OCI-LY7 (cell line): Measurements from ENCODE around the gene KRT86. TPM values are rescaled to one million over a fixed set of nuclear protein-coding genes. Genes with fewer than 3 reads are reported as not detected.

ENCODE experiments used
- BruUV-seq: library from RNA; stranded (reverse); fragments of 400-500 nt; replicated peaks from 2 replicates; lab custom pipeline; 2021; lab: Mats Ljungman, UMichigan
- CTCF ChIA-PET: fragments of 300-600 bp; sonication (Branson Sonifier 250); formaldehyde crosslinking; loops from one replicate; lab custom pipeline; 2022; ENCODE audit warnings: antibody characterized with exemption; ENCODE audit not compliant: unreplicated experiment; lab: Charles Lee
- POLR2A ChIA-PET: fragments of 300-600 bp; sonication (Branson Sonifier 250); formaldehyde crosslinking; loops from one replicate; lab custom pipeline; 2022; ENCODE audit warnings: antibody characterized with exemption; lab: Charles Lee
- DNase-seq: peaks from one replicate; pipeline ENCODE4 v3.0.0-alpha.2; 2015; ENCODE audit warnings: low spot score
- H2AFZ ChIP-seq: fragments of 200-600 bp; sonication (generic), shearing (Covaris generic); 2 replicates; pipeline ENCODE4 v1.6.1; 2014; ENCODE audit warnings: mild to moderate bottlenecking, antibody characterized with exemption, low read length, moderate library complexity
- H3K27ac ChIP-seq: fragments of 200-600 bp; sonication (generic); 2 replicates; pipeline ENCODE4 v1.5.1; 2014; ENCODE audit warnings: mixed run types, low read depth, mild to moderate bottlenecking, moderate library complexity, low read length, inconsistent platforms; ENCODE audit not compliant: poor library complexity, severe bottlenecking
- H3K36me3 ChIP-seq: fragments of 200-600 bp; sonication (generic); 2 replicates; pipeline ENCODE4 v1.6.1; 2014; ENCODE audit warnings: mild to moderate bottlenecking, antibody characterized with exemption, low read length, moderate library complexity, mixed read lengths; ENCODE audit not compliant: insufficient read depth
- H3K4me1 ChIP-seq: fragments of 200-600 bp; sonication (generic); 2 replicates; pipeline ENCODE4 v1.5.1; 2014; ENCODE audit warnings: mild to moderate bottlenecking, low read length; ENCODE audit not compliant: insufficient read depth, poor library complexity, severe bottlenecking
- H3K4me2 ChIP-seq: fragments of 200-600 bp; sonication (generic); 2 replicates; pipeline ENCODE4 v1.6.1; 2014; ENCODE audit warnings: mild to moderate bottlenecking, low read length
- H3K4me3 ChIP-seq: fragments of 200-600 bp; sonication (generic); 2 replicates; pipeline ENCODE4 v1.5.1; 2014; ENCODE audit warnings: mild to moderate bottlenecking, low read depth, low read length; ENCODE audit not compliant: poor library complexity, severe bottlenecking
- H3K79me2 ChIP-seq: fragments of 200-600 bp; sonication (generic); 2 replicates; pipeline ENCODE4 v1.6.1; 2016; ENCODE audit warnings: low read depth, mild to moderate bottlenecking, low read length, moderate library complexity, mixed read lengths; ENCODE audit not compliant: insufficient read depth
- H3K9me2 ChIP-seq: fragments of 200-600 bp; sonication (generic); 2 replicates; pipeline ENCODE4 v1.6.1; 2016; ENCODE audit warnings: mild to moderate bottlenecking, low read length, mixed read lengths; ENCODE audit not compliant: insufficient read depth
- H3K9me3 ChIP-seq: fragments of 200-600 bp; sonication (generic); 2 replicates; pipeline ENCODE4 v1.6.1; 2014; ENCODE audit warnings: mild to moderate bottlenecking, mixed run types, low read length, mixed read lengths
- H4K20me1 ChIP-seq: fragments of 200-600 bp; sonication (generic); 2 replicates; pipeline ENCODE4 v1.6.1; 2014; ENCODE audit warnings: mild to moderate bottlenecking, antibody characterized with exemption, low read length, moderate library complexity, mixed read lengths; ENCODE audit not compliant: insufficient read depth
- EZH2phosphoT487 ChIP-seq: fragments of 200-600 bp; sonication (generic); IDR thresholded peaks from 2 replicates; pipeline ENCODE4 v1.6.1; 2018; ENCODE audit warnings: low read depth, borderline replicate concordance, mild to moderate bottlenecking, mixed run types, antibody characterized with exemption, low read length, moderate library complexity, mixed read lengths
- intact Hi-C: fragments of 100-400 bp; cut with micrococcal nuclease; formaldehyde crosslinking; loops from one replicate; pipeline ENCODE4 v1.10.0; 2022; ENCODE audit not compliant: unreplicated experiment
- total RNA-seq, 2 experiments: library from RNA; depleted of rRNA in 1 of 2; stranded (reverse); fragments of >200 nt in 1 of 2; shearing (Covaris generic) in 1 of 2; gene quantifications; 2 replicates each; pipeline ENCODE4 v1.2.3, GENCODE V29; 2014 to 2022
- TF ChIP-seq, protein P1 (sequence below): fragments of 200-600 bp; sonication (generic); conservative IDR thresholded peaks from 2 replicates; pipeline ENCODE4 v1.5.1; 2014; ENCODE audit warnings: mild to moderate bottlenecking, antibody characterized with exemption, low read length, moderate library complexity, mixed read lengths

The KRT86 gene
- total RNA-seq, 2 experiments from 2014 or later: not detected

DNA sequence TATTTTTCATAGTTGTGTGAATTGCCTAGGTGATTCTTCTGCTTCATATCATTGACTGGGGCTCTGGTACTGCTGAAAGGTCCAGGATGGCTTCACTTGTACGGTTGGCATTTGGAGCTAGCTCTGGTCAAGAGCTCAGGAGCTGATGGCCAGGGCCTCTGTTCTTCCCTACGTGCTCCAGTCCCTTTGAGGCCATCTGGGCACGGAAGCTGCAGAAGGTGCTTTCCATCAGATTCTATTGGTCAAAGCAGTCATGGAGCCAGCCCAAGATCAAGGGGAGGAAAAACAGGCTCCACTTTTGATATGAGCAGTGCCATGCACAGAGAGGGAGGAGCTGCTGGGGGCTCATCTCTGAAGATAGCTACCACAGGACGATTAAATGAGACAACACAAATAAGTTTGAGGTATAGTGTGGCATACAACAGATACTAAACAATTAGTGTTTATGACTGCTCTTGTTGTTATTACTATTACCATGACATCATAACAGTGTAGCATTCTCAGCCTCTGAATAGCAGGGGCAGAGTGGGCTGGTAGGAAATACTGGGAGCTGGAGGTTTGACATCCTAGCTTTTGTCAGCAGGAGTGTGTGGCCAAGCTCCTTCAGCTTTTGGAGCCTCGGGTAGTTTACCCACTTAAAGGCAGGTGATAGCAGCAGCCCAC is 36.3 kb downstream of the KRT86 start:
- no peaks in the 10 kb centered on the region for H3K9me2 ChIP-seq
- POLR2A ChIA-PET: interaction anchor here (0.6 kb wide), 1 partner anchor 1655 kb away, joined by 4 read pairs; no protein-coding TSS in a partner anchor
- TF ChIP-seq, protein P1, sequence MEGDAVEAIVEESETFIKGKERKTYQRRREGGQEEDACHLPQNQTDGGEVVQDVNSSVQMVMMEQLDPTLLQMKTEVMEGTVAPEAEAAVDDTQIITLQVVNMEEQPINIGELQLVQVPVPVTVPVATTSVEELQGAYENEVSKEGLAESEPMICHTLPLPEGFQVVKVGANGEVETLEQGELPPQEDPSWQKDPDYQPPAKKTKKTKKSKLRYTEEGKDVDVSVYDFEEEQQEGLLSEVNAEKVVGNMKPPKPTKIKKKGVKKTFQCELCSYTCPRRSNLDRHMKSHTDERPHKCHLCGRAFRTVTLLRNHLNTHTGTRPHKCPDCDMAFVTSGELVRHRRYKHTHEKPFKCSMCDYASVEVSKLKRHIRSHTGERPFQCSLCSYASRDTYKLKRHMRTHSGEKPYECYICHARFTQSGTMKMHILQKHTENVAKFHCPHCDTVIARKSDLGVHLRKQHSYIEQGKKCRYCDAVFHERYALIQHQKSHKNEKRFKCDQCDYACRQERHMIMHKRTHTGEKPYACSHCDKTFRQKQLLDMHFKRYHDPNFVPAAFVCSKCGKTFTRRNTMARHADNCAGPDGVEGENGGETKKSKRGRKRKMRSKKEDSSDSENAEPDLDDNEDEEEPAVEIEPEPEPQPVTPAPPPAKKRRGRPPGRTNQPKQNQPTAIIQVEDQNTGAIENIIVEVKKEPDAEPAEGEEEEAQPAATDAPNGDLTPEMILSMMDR: no peak
- no peak for TF ChIP-seq EZH2phosphoT487
- no TSS peak for BruUV-seq
- H3K27ac ChIP-seq: no peak overlapping the region
- H3K4me2 ChIP-seq: no peak overlapping the region
- no peak overlapping the region for H2AFZ ChIP-seq
- no peak overlapping the region for H3K4me3 ChIP-seq
- no peaks in the 10 kb centered on the region for H3K79me2 ChIP-seq
- no peaks in the 10 kb centered on the region for H3K9me3 ChIP-seq
- intact Hi-C loops: no loop called here
- H3K36me3 ChIP-seq: no peaks in the 10 kb centered on the region
- no peaks in the 10 kb centered on the region for H3K4me1 ChIP-seq
- CTCF ChIA-PET: interaction anchor here (1.2 kb wide), 1 partner anchor 12 kb away, joined by 4 read pairs; no protein-coding TSS in a partner anchor
- no peaks in the 10 kb centered on the region; the same call in 1 of the 2 replicates for H4K20me1 ChIP-seq
- no peak for DNase-seq

DNA sequence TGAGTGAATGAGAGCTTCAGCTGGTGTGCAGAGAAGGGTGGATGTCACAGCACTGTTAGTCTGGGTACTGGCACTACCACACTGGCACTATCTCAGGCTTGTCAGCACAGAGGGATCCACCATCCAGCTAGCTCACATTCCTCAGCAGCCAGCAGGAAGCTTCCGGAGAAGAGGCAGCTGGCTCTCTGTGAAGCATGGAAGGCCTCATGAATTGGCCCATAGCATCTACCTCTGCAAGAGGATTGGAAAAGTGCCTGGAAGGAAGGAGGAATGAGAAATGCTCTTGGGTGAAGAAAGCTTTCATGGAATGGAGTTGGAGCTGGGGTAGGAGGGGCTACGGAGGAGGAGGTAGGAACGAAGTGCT is 36.8 kb downstream of the KRT86 start:
- Histone ChIP-seq H3K4me3 (no peak overlapping the region), H3K79me2 (no peaks in the 10 kb centered on the region), H2AFZ (no peak overlapping the region), H3K27ac (no peak overlapping the region), H3K4me2 (no peak overlapping the region), H4K20me1 (no peaks in the 10 kb centered on the region; the same call in 1 of the 2 replicates), H3K36me3 (no peaks in the 10 kb centered on the region), H3K9me2 (no peaks in the 10 kb centered on the region), H3K9me3 (no peaks in the 10 kb centered on the region), H3K4me1 (no peaks in the 10 kb centered on the region)
- TF ChIP-seq, protein P1: no peak
- TF ChIP-seq EZH2phosphoT487: no peak
- no TSS peak for BruUV-seq
- CTCF ChIA-PET: interaction anchor here (1.2 kb wide), 2 partner anchors 12 to 50 kb away, joined by 4 read pairs; no protein-coding TSS in a partner anchor
- DNase-seq: no peak
- POLR2A ChIA-PET: interaction anchor here (0.6 kb wide), 1 partner anchor 1655 kb away, joined by 4 read pairs; no protein-coding TSS in a partner anchor
- intact Hi-C loops: no loop called here

DNA sequence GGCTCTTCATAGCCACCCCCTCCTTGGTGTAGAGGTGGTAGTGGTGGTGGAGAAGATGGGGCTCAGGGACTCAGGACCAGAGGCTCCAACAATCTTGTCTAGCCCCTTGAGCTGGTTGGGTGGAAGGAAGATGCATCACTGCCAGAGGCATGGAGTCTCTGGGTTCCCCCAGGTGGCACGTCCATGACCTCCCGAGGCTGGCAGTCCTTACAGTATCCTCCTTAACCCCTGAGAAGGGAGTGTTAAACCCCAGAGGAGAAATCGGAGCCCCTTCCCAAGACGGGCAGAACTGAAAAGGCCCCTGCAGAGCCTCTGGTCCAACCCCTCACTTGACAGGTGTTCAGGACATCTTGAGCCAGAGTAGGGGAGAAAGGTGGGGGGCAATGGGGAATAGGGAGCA is 37.6 kb downstream of the KRT86 start:
- H3K4me1 ChIP-seq: no peaks in the 10 kb centered on the region
- TF ChIP-seq, protein P1: no peak
- no peak for TF ChIP-seq EZH2phosphoT487
- H2AFZ ChIP-seq: no peak overlapping the region
- no TSS peak for BruUV-seq
- H3K4me2 ChIP-seq: no peak overlapping the region
- POLR2A ChIA-PET: interaction anchor here (0.6 kb wide), 1 partner anchor 8 kb away, joined by 3 read pairs; no protein-coding TSS in a partner anchor
- no peak overlapping the region for H3K4me3 ChIP-seq
- H3K36me3 ChIP-seq: no peaks in the 10 kb centered on the region
- no peak for DNase-seq
- no peaks in the 10 kb centered on the region for H3K9me2 ChIP-seq
- intact Hi-C loops: no loop called here
- H4K20me1 ChIP-seq: no peaks in the 10 kb centered on the region; the same call in 1 of the 2 replicates
- no peaks in the 10 kb centered on the region for H3K79me2 ChIP-seq
- H3K27ac ChIP-seq: no peak overlapping the region
- CTCF ChIA-PET: interaction anchor here (1.2 kb wide), 2 partner anchors 11 to 49 kb away, joined by 4 read pairs; no protein-coding TSS in a partner anchor
- no peaks in the 10 kb centered on the region for H3K9me3 ChIP-seq
